ENCODE data around the gene OR52A1. TPM values are rescaled to one million over a fixed set of nuclear protein-coding genes. Genes with fewer than 3 reads are reported as not detected.

Gene OR52A1
- total and polyA plus RNA-seq, 2 of the 4 experiments (the other 2 are of a cell fraction) = not detected

DNA sequence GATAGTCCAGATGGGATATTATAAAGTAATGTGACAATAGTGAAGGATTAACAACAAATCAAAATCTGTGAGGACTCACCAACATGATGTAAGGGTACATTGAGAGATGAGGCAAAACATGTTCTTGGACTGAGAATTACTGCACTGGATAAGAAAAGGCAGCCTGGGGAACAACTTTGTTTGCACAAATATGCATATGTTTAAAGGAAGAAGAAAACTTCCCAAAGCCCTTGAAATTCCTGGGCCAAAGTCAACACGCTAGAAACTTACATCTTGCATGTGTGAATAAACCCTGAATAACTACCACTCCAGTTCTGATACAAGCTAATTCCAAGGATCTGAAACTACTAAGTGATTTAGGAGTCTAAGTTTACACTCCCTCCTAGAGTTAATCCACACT, 17.5 kb downstream of the OR52A1 start:
- Histone ChIP-seq H4K8ac (ENCODE audit: low read depth in 2 of 2, low read length in 2 of 2) (no peak overlapping the region), H3K23ac (ENCODE audit: low read depth, low read length) (no peak overlapping the region), H3K9me3 (ENCODE audit: control insufficient read depth, insufficient read depth, low read length) (no peaks in the 10 kb centered on the region), H4K20me1 (ENCODE audit: insufficient read depth, low read length) (no peaks in the 10 kb centered on the region), H2BK5ac (ENCODE audit: low read depth, low read length, poor library complexity, severe bottlenecking) (no peak overlapping the region), H3K27me3 (ENCODE audit: control insufficient read depth, insufficient read depth, low read length) (no peaks in the 10 kb centered on the region), H3K4ac (ENCODE audit: low read depth, low read length) (no peak overlapping the region), H4K5ac (ENCODE audit: low read depth, low read length) (no peak overlapping the region), H3K36me3 (ENCODE audit: control insufficient read depth, insufficient read depth, low read length) (no peaks in the 10 kb centered on the region), H2BK20ac (ENCODE audit: low read depth, low read length) (no peak overlapping the region), H3K9ac (ENCODE audit: low read depth, low read length) (no peak overlapping the region), H3K4me3 (ENCODE audit: insufficient read depth, low read depth, low read length) (no peak overlapping the region), H3K27ac (ENCODE audit: insufficient read depth, low read length) (no peak overlapping the region), H3K4me1 (ENCODE audit: control insufficient read depth, insufficient read depth, low read length) (no peaks in the 10 kb centered on the region), H2BK15ac (ENCODE audit: low read depth, low read length) (no peak overlapping the region), H2AK5ac (ENCODE audit: low read depth, low read length) (no peak overlapping the region), H3K4me2 (ENCODE audit: low read depth, low read length) (no peak overlapping the region), H3K9me1 (ENCODE audit: insufficient read depth, low read length) (no peaks in the 10 kb centered on the region), H3K14ac (replicated peaks; ENCODE audit: low read depth, low read length) (no peak overlapping the region), H2AFZ (replicated peaks; ENCODE audit: low read length, poor library complexity) (no peak overlapping the region), H3K18ac (ENCODE audit: low read depth, low read length) (no peak overlapping the region), H4K91ac (ENCODE audit: insufficient read depth, low read depth, low read length) (no peak overlapping the region), H3K56ac (ENCODE audit: extremely low read depth, insufficient read depth, low read length) (no peak overlapping the region), H3K79me1 (ENCODE audit: low read depth in 1 of 2, low read length in 2 of 2) (no peaks in the 10 kb centered on the region), H2AK9ac (replicated peaks; ENCODE audit: low read depth, low read length, poor library complexity) (no peak overlapping the region), H2BK120ac (ENCODE audit: low read depth, low read length) (no peak overlapping the region)
- intact Hi-C loops (cut with micrococcal nuclease) = no loop called here
- in situ Hi-C loops (cut with MboI; ENCODE audit: low sequenced_read_pairs) = no loop called here
- DNase-seq = no peak
- TF ChIP-seq SMC3 (IDR thresholded peaks at IDR 0.05; ENCODE audit: low read depth, low read length) (no peak), BHLHE40 (IDR thresholded peaks at IDR 0.05; ENCODE audit: low read depth, low read length) (no peak), CEBPB (IDR thresholded peaks at IDR 0.05; ENCODE audit: low read depth, low read length) (no peak), POLR2A (IDR thresholded peaks at IDR 0.05; ENCODE audit: low read depth, low read length) (no peak), NFE2L2 (IDR thresholded peaks at IDR 0.05; ENCODE audit: low read depth, low read length) (no peak), FOS (IDR thresholded peaks at IDR 0.05; ENCODE audit: low read depth, low read length) (no peak)
- TF ChIP-seq, protein P1, sequence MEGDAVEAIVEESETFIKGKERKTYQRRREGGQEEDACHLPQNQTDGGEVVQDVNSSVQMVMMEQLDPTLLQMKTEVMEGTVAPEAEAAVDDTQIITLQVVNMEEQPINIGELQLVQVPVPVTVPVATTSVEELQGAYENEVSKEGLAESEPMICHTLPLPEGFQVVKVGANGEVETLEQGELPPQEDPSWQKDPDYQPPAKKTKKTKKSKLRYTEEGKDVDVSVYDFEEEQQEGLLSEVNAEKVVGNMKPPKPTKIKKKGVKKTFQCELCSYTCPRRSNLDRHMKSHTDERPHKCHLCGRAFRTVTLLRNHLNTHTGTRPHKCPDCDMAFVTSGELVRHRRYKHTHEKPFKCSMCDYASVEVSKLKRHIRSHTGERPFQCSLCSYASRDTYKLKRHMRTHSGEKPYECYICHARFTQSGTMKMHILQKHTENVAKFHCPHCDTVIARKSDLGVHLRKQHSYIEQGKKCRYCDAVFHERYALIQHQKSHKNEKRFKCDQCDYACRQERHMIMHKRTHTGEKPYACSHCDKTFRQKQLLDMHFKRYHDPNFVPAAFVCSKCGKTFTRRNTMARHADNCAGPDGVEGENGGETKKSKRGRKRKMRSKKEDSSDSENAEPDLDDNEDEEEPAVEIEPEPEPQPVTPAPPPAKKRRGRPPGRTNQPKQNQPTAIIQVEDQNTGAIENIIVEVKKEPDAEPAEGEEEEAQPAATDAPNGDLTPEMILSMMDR (conservative IDR thresholded peaks at IDR 0.05; ENCODE audit: low read depth, low read length) = no peak
- WGBS, 2 experiments (ENCODE audit: extremely low coverage in 2 of 2, insufficient read length in 1 of 2) = no CpG with 5 or more reads among the region's 1 CpG
- no TSS peak for BruUV-seq (replicated peaks)
- ChIA-PET POLR2A (ENCODE audit: unreplicated experiment) (no interaction called here), CTCF (interaction anchor here (0.6 to 0.7 kb wide), 2 partner anchors 158 to 393 kb away, joined by 3 to 5 read pairs; no protein-coding TSS in a partner anchor)
- dilution Hi-C loops (cut with HindIII; ENCODE audit: low sequenced_read_pairs, unreplicated experiment) = no loop called here
- ATAC-seq (ENCODE audit: low read depth) = no peak
